Activated naive CD8-positive, alpha-beta T cell treated with anti-CD3 and anti-CD28 coated beads, Interleukin-2, amount 50 U/mL, for 24 hours (primary cell): Measurements from ENCODE around the gene PDIA6.

Source experiments
- ATAC-seq: fragments of 150-1000 bp; cut with Tn5 transposase; one replicate; pipeline ENCODE4 v1.10.0; 2021
- DNase-seq: peaks from one replicate; pipeline ENCODE4 v3.0.0; 2021
- H3K27ac Mint-ChIP-seq: one replicate; pipeline ENCODE4 v1.8.0; 2021; ENCODE audit warnings: mild to moderate bottlenecking, mixed read lengths
- H3K27me3 Mint-ChIP-seq: one replicate; pipeline ENCODE4 v1.8.0; 2021; ENCODE audit warnings: mixed read lengths
- H3K36me3 Mint-ChIP-seq: one replicate; pipeline ENCODE4 v1.8.0; 2021; ENCODE audit warnings: low read depth, mixed read lengths
- H3K4me1 Mint-ChIP-seq: one replicate; pipeline ENCODE4 v1.8.0; 2021; ENCODE audit warnings: mixed read lengths
- H3K4me3 Mint-ChIP-seq: one replicate; pipeline ENCODE4 v1.8.0; 2021; ENCODE audit warnings: mild to moderate bottlenecking, moderate library complexity, mixed read lengths
- H3K9me3 Mint-ChIP-seq: one replicate; pipeline ENCODE4 v1.8.0; 2021; ENCODE audit warnings: mixed read lengths

PDIA6 gene

GRCh38 chr2:10812362-10813162 is at the start of gene PDIA6:
TSS of gene PDIA6 (minus strand) at chr2:10812785. CDS start at chr2:10812696, 89 bp downstream.
- Mint-ChIP-seq H3K9me3 (no peaks in the 10 kb centered on the region), H3K4me3 (peak within 1 kb of the TSS; percentile 90), H3K4me1 (peaks cover 37% of the 10 kb centered on the region), H3K27ac (peak within 1 kb of the TSS; percentile 92), H3K27me3 (peaks cover 3% of the 10 kb centered on the region), H3K36me3 (peaks cover 23% of the 10 kb centered on the region)
- ATAC-seq (peak; percentile 91), DNase-seq (peak; percentile 98)

- Mint-ChIP-seq H3K4me3 (no peak overlapping the region), H3K9me3 (no peaks in the 10 kb centered on the region), H3K36me3 (no peaks in the 10 kb centered on the region), H3K27me3 (peaks cover 29% of the 10 kb centered on the region), H3K27ac (no peak overlapping the region), H3K4me1 (peaks cover 14% of the 10 kb centered on the region)
- DNase-seq (no peak), ATAC-seq (no peak)
Observed at GRCh38 chr2:10862330-10862729, 49.7 kb upstream of the PDIA6 start.

GRCh38 chr2:10861765-10862164 is 49.2 kb upstream of the PDIA6 start:
- H3K4me3 Mint-ChIP-seq = no peak overlapping the region
- ATAC-seq = no peak
- H3K27ac Mint-ChIP-seq = no peak overlapping the region

GRCh38 chr2:10860814-10861325 is 48.3 kb upstream of the PDIA6 start:
- H3K36me3 Mint-ChIP-seq = no peaks in the 10 kb centered on the region
- peaks cover 14% of the 10 kb centered on the region for H3K4me1 Mint-ChIP-seq
- no peaks in the 10 kb centered on the region for H3K9me3 Mint-ChIP-seq
- peaks cover 22% of the 10 kb centered on the region for H3K27me3 Mint-ChIP-seq
- DNase-seq = no peak
- H3K4me3 Mint-ChIP-seq = no peak overlapping the region
- peak; percentile 16 for ATAC-seq
- H3K27ac Mint-ChIP-seq = no peak overlapping the region

More at GRCh38 chr2:10861765-10862164, 49.2 kb upstream of the PDIA6 start:
- no peaks in the 10 kb centered on the region for H3K9me3 Mint-ChIP-seq
- DNase-seq = no peak
- H3K4me1 Mint-ChIP-seq = peaks cover 14% of the 10 kb centered on the region
- H3K27me3 Mint-ChIP-seq = peaks cover 29% of the 10 kb centered on the region
- H3K36me3 Mint-ChIP-seq = no peaks in the 10 kb centered on the region

GRCh38 chr2:10860081-10860813 is 47.7 kb upstream of the PDIA6 start:
- no peak overlapping the region for H3K4me3 Mint-ChIP-seq
- ATAC-seq (no peak), DNase-seq (no peak)
- H3K27me3 Mint-ChIP-seq = peaks cover 18% of the 10 kb centered on the region
- peaks cover 14% of the 10 kb centered on the region for H3K4me1 Mint-ChIP-seq
- H3K9me3 Mint-ChIP-seq = no peaks in the 10 kb centered on the region
- no peak overlapping the region for H3K27ac Mint-ChIP-seq
- no peaks in the 10 kb centered on the region for H3K36me3 Mint-ChIP-seq

- Mint-ChIP-seq H3K27ac (no peak overlapping the region), H3K9me3 (no peaks in the 10 kb centered on the region), H3K4me3 (no peak overlapping the region), H3K36me3 (no peaks in the 10 kb centered on the region), H3K4me1 (peaks cover 10% of the 10 kb centered on the region), H3K27me3 (peaks cover 15% of the 10 kb centered on the region)
- DNase-seq (no peak), ATAC-seq (no peak)
Observed at GRCh38 chr2:10859278-10859677, 46.7 kb upstream of the PDIA6 start.

GRCh38 chr2:10848541-10848940 is 36.0 kb upstream of the PDIA6 start:
- Mint-ChIP-seq H3K4me3 (no peak overlapping the region), H3K4me1 (no peaks in the 10 kb centered on the region), H3K9me3 (no peaks in the 10 kb centered on the region), H3K27ac (no peak overlapping the region), H3K36me3 (no peaks in the 10 kb centered on the region), H3K27me3 (peaks cover 3% of the 10 kb centered on the region)
- no peak for ATAC-seq
- DNase-seq = no peak

GRCh38 chr2:10847008-10847407 is 34.4 kb upstream of the PDIA6 start:
- Mint-ChIP-seq H3K4me1 (no peaks in the 10 kb centered on the region), H3K4me3 (no peak overlapping the region), H3K27me3 (no peaks in the 10 kb centered on the region), H3K9me3 (peaks cover 4% of the 10 kb centered on the region), H3K36me3 (no peaks in the 10 kb centered on the region), H3K27ac (no peak overlapping the region)
- no peak for DNase-seq
- ATAC-seq = no peak

GRCh38 chr2:10846110-10846861 is 33.7 kb upstream of the PDIA6 start:
- Mint-ChIP-seq H3K4me1 (no peaks in the 10 kb centered on the region), H3K27me3 (no peaks in the 10 kb centered on the region), H3K4me3 (no peak overlapping the region), H3K36me3 (no peaks in the 10 kb centered on the region), H3K27ac (no peak overlapping the region), H3K9me3 (peaks cover 10% of the 10 kb centered on the region)
- DNase-seq (no peak), ATAC-seq (no peak)

GRCh38 chr2:10845640-10846039 is 33.1 kb upstream of the PDIA6 start:
- Mint-ChIP-seq H3K4me1 (no peaks in the 10 kb centered on the region), H3K27me3 (no peaks in the 10 kb centered on the region), H3K27ac (no peak overlapping the region), H3K9me3 (peaks cover 16% of the 10 kb centered on the region), H3K36me3 (peaks cover 2% of the 10 kb centered on the region), H3K4me3 (no peak overlapping the region)
- DNase-seq (no peak), ATAC-seq (no peak)

- DNase-seq (no peak), ATAC-seq (no peak)
- H3K4me1 Mint-ChIP-seq = no peaks in the 10 kb centered on the region
- H3K36me3 Mint-ChIP-seq = peaks cover 2% of the 10 kb centered on the region
- H3K27ac Mint-ChIP-seq = no peak overlapping the region
- H3K27me3 Mint-ChIP-seq = peaks cover 3% of the 10 kb centered on the region
- H3K4me3 Mint-ChIP-seq = no peak overlapping the region
- peaks cover 23% of the 10 kb centered on the region for H3K9me3 Mint-ChIP-seq
Observed at GRCh38 chr2:10844097-10844496, 31.5 kb upstream of the PDIA6 start.

GRCh38 chr2:10842506-10842905 is 29.9 kb upstream of the PDIA6 start:
- peaks cover 23% of the 10 kb centered on the region for H3K9me3 Mint-ChIP-seq

GRCh38 chr2:10841547-10842219 is 29.1 kb upstream of the PDIA6 start:
- Mint-ChIP-seq H3K4me1 (no peaks in the 10 kb centered on the region), H3K4me3 (no peak overlapping the region), H3K9me3 (peaks cover 23% of the 10 kb centered on the region), H3K36me3 (peaks cover 2% of the 10 kb centered on the region), H3K27ac (no peak overlapping the region), H3K27me3 (peaks cover 11% of the 10 kb centered on the region)
- no peak for ATAC-seq
- DNase-seq = no peak

More at GRCh38 chr2:10842506-10842905, 29.9 kb upstream of the PDIA6 start:
- Mint-ChIP-seq H3K27me3 (peaks cover 9% of the 10 kb centered on the region), H3K4me1 (no peaks in the 10 kb centered on the region), H3K36me3 (peaks cover 2% of the 10 kb centered on the region), H3K4me3 (no peak overlapping the region), H3K27ac (no peak overlapping the region)
- no peak for ATAC-seq
- DNase-seq = no peak

- Mint-ChIP-seq H3K36me3 (peaks cover 2% of the 10 kb centered on the region), H3K4me3 (no peak overlapping the region), H3K27ac (no peak overlapping the region), H3K27me3 (peaks cover 11% of the 10 kb centered on the region), H3K4me1 (no peaks in the 10 kb centered on the region), H3K9me3 (peaks cover 23% of the 10 kb centered on the region)
- DNase-seq (no peak), ATAC-seq (no peak)
Observed at GRCh38 chr2:10839813-10840212, 27.2 kb upstream of the PDIA6 start.
